Retinal pigment epithelial cell (primary cell): Measurements from ENCODE around the gene HEMGN.

Experiments
- DNase-seq: peaks from one replicate; pipeline ENCODE4 v3.0.0-alpha.2; 2010; ENCODE audit warnings: low read depth
- H3K4me3 ChIP-seq: 2 replicates; pipeline ENCODE4 v1.5.1; 2011; ENCODE audit warnings: mild to moderate bottlenecking, low read length, control low read depth, moderate library complexity
- CTCF ChIP-seq: conservative IDR thresholded peaks from 2 replicates; pipeline ENCODE4 v1.5.1; 2011; ENCODE audit warnings: low read depth, low read length, control low read depth, inconsistent platforms

Gene HEMGN

DNA sequence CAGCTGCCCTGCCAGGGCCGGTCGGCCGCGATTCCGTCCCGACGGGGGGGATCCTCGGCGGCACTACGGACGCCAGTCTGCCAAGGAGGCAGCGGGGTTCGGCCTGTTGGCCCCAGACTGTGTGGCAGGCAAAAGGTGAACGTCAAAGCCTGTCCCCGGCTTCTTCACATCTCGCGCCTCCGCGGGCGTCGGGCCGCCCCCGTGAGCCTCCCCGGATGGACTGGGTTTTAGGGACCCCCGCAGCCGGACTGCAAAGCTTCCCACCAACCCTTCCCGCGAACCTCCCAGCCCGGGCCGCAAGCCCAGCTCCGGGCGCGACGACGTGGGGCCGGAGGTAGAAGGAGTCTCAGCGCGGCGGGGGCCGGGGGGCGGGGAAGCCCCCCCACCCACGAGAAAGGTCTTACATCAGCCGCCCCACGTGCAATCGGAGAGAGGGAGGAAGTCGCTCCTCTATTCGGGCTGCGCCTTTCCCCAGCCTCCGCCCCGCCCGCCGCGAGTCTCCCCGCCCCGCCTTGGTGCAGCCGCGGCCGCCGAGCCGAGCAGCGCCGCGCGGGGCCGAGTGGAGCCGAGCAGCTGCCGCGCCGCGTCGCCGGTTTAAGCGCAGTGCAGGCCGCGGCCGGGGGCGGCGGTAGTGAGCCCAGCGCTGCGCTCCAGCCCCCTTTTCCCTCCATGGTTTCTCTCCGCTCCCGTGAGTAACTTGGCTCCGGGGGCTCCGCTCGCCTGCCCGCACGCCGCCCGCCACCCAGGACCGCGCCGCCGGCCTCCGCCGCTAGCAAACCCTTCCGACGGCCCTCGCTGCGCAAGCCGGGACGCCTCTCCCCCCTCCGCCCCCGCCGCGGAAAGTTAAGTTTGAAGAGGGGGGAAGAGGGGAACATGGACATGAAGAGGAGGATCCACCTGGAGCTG is 45.0 kb upstream of the HEMGN start, which contains the start of gene ANP32B:
TSS of gene ANP32B (plus strand) at position 659 of the 906 bp plus-strand sequence. CDS start at position 874, 215 bp downstream.
- H3K4me3 ChIP-seq = peak within 1 kb of the TSS; percentile 78
- DNase-seq = no peak
- TF ChIP-seq CTCF = peak; percentile 71

DNA sequence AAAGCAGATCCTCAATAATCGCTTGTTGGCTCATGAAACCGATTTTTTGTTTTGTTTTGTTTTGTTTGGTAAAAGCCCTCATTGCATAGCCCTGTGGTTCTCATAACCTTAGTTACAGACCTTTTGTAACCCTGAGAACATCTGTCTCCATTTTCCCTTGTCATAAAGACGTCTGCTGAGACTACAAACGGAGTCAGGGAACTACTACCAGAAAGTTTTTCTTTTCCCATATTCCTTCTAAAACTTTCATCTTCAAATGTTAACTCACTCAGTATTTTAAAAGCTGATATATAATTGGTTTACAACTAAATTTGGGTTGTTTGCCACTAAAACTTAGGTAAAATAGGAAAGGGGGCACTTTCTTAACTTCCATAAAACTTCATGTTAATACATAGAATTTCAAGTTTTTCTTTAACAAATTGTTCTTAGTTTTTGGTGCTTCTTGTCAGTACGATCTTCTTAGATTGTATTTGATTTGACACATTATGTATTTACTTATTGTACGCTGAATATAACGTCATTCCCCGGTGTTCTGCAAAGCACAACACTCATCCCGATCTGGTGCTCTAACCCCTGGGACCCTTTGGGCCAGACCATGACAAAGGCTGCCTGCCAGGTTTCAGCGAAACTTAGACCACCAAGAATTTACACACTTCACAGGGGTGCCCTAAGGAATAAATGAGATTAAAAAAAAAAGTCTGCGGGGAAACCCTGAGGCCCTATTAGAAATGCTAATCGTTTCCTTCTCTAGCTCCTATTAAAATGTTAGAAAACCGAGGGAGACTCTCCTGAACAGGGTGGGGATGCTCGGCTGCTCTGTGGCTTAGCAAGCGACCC is 44.1 kb upstream of the HEMGN start:
- peak overlapping the region; percentile 59 for H3K4me3 ChIP-seq
- no peak for TF ChIP-seq CTCF
- DNase-seq = no peak

DNA sequence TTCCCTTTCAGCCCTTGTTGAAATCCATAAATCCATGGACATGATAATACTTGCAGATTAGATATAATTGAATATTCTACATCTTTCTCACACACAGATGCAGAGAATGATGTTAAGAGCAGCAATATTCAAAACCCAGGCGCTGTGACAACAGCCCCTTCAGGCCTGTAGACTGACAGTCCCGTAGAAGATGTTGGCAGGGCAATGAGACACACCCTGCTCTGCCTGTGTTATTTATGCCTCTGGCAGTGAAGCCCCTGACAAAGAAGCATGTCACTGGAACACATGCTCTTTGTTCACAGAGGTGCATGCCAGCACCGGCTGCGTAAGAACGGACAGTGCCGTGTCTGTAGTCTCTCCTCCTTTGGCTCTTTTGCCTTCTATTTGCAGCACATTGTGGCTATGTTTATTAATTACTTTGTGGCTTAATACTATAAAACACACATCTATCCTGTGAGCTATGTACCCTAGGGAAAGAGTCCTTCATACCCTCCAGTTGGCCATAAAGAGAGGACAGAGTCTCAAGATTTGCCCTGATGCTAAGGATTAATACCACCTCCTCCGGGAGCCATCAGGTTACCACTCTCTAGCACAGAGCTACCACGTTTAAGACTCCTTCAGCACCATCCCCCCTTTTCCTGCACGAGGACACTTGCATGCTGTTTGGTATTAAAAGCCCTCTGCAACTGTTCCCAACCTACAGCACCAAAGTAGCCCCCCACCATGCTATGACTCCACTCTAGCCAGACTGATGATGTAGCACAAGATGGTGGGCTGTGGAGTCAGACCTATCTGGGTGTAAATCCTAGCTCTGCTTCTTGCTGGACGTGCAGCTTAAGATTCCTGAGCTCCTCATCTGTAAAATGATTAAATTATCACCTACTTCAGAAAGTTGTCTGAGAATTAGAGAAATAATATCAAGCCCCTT is 43.2 kb upstream of the HEMGN start:
- H3K4me3 ChIP-seq = no peak overlapping the region
- DNase-seq = no peak
- no peak for TF ChIP-seq CTCF

DNA sequence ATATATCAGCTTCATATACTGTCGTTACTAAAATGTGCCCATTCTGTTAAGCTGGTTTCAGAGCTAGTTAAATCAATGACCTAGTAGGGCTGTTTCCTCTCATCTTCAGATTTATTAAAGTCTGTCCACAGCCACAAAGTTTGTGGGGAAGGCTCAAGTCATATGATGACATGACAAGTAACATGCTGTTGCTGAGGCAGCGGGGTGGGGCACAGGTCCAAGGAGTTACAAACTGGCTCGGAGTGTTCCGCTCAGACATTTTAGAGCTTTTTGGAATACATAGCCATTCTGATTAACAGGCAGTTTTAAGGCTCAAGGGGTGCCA is 42.5 kb upstream of the HEMGN start:
- no peak for TF ChIP-seq CTCF
- DNase-seq = no peak
- H3K4me3 ChIP-seq = no peak overlapping the region

DNA sequence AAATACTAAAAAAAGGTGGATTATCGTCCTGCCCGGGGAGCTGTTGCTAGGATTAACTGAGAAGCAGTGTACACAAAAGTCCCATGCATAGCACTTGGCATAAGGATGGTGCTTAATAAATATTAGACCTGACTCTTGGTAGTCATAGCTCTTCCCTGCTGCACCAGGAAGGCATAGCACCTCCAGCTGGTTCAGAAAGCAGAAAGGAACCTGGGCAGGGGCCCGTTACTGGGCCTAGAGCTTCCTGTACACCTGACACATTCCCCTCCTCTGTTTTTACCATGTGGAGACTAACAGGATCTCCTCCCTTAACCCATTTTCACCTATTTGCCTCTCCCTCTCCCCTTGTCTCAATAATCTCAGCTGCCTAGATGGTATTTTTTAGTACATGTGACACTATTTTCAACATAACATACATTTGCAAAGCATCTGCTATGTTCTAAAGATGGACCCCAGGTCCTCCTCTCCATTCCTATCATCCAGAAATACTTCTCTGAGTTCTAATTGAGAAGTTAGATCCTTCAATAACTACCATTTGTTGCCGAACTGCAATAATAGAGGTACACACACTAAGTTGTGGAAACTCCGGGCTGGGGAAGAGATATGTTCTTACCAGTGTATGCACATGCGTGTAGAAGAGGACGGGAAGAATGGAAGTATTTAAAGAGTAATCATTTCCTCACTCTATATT is 42.0 kb upstream of the HEMGN start:
- DNase-seq = no peak
- no peak overlapping the region for H3K4me3 ChIP-seq
- no peak for TF ChIP-seq CTCF
